Hepatocyte (in vitro differentiated cells): Measurements from ENCODE around the gene ARHGEF18. TPM values are rescaled to one million over a fixed set of nuclear protein-coding genes. Genes with fewer than 3 reads are reported as not detected.

ENCODE experiments used
- DNase-seq: peaks from one replicate; pipeline ENCODE4 v3.0.0-alpha.2; 2016; ENCODE audit warnings: low spot score
- H2AFZ ChIP-seq: fragments of 200-600 bp; sonication (generic); 2 replicates; pipeline ENCODE4 v1.6.0; 2016; ENCODE audit warnings: antibody characterized with exemption, mild to moderate bottlenecking
- H3K27ac ChIP-seq: fragments of 200-600 bp; sonication (generic); 2 replicates; pipeline ENCODE4 v1.5.1; 2016; ENCODE audit warnings: mild to moderate bottlenecking
- H3K27me3 ChIP-seq: fragments of 200-600 bp; sonication (generic); 2 replicates; pipeline ENCODE4 v1.6.1; 2016
- H3K36me3 ChIP-seq: fragments of 200-600 bp; sonication (generic); replicated peaks from 2 replicates; pipeline ENCODE4 v1.5.1; 2016; ENCODE audit warnings: low read depth; ENCODE audit not compliant: insufficient read depth
- H3K4me1 ChIP-seq: fragments of 200-600 bp; sonication (generic); 2 replicates; pipeline ENCODE4 v1.5.1; 2016; ENCODE audit warnings: mild to moderate bottlenecking, moderate library complexity; ENCODE audit not compliant: insufficient read depth
- H3K4me2 ChIP-seq: fragments of 200-600 bp; sonication (generic); 2 replicates; pipeline ENCODE4 v1.6.0; 2016
- H3K4me3 ChIP-seq: fragments of 200-600 bp; sonication (generic); 2 replicates; pipeline ENCODE4 v1.5.1; 2016; ENCODE audit warnings: mild to moderate bottlenecking
- H3K79me2 ChIP-seq: fragments of 200-600 bp; sonication (generic); 2 replicates; pipeline ENCODE4 v1.6.0; 2017; ENCODE audit warnings: mild to moderate bottlenecking
- H3K9me2 ChIP-seq: fragments of 200-600 bp; sonication (generic); replicated peaks from 2 replicates; pipeline ENCODE4 v1.6.0; 2017; ENCODE audit warnings: mild to moderate bottlenecking; ENCODE audit not compliant: insufficient read depth
- H3K9me3 ChIP-seq: fragments of 200-600 bp; sonication (generic); 2 replicates; pipeline ENCODE4 v1.5.1; 2016; ENCODE audit warnings: low read depth, mild to moderate bottlenecking
- H4K20me1 ChIP-seq: fragments of 200-600 bp; sonication (generic); 2 replicates; pipeline ENCODE4 v1.6.0; 2016; ENCODE audit warnings: mild to moderate bottlenecking; ENCODE audit not compliant: insufficient read depth, poor library complexity, severe bottlenecking
- EZH2 ChIP-seq: fragments of 200-600 bp; sonication (generic); IDR thresholded peaks from 2 replicates; pipeline ENCODE4 v1.6.1; 2016; ENCODE audit warnings: antibody characterized with exemption, mild to moderate bottlenecking, borderline replicate concordance
- EZH2phosphoT487 ChIP-seq: fragments of 200-600 bp; sonication (generic); IDR thresholded peaks from one replicate; pipeline ENCODE4 v1.6.1; 2018; ENCODE audit warnings: antibody characterized with exemption, mild to moderate bottlenecking, low read depth, moderate library complexity; ENCODE audit not compliant: unreplicated experiment, severe bottlenecking
- WGBS: methylation state at CpG from one replicate; pipeline ENCODE4 v1.1.6; 2016; ENCODE audit warnings: low lambda C conversion rate; ENCODE audit errors: missing lambda C conversion rate; 5-methylcytosine and 5-hydroxymethylcytosine counted together
- polyA plus RNA-seq: library from polyadenylated mRNA; unstranded; fragments of >200 nt; fragmentation: Nextera tagmentation; extraction: Ambion mirVana; gene quantifications from 2 replicates; pipeline ENCODE4 v1.2.1, GENCODE V29; 2016
- total RNA-seq: library from RNA; depleted of rRNA; stranded (reverse); fragments of >200 nt; gene quantifications from 2 replicates; pipeline ENCODE4 v1.2.3, GENCODE V29; 2014
- TF ChIP-seq, protein P1 (sequence below): fragments of 200-600 bp; sonication (generic); IDR thresholded peaks from 2 replicates; pipeline ENCODE4 v1.5.1; 2016; ENCODE audit warnings: antibody characterized with exemption, mild to moderate bottlenecking; ENCODE audit not compliant: poor library complexity

Gene ARHGEF18
- total and polyA plus RNA-seq, 2 experiments from 2014 or later = 36.7 to 50.3 TPM

DNA sequence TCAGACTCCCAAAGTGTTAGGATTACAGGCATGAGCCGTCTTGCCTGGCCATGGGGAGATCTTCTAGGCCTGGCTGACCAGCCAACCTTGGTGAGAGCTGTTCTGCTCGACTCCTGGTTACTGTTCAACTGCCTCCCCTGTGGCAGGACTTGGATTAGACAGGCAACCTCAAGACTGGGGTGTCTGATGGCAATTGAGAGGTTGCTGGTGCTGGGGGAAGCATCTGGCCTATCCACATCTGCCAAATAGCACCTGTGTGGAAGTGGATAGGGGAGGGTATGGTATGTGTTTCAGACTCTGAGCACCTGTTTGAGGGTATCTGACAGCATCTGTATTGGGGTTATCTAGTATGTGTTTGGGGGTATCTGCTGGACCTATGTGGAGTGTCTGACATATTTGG lies 44.7 kb downstream of the ARHGEF18 start:
- H3K27ac ChIP-seq = no peak overlapping the region

DNA sequence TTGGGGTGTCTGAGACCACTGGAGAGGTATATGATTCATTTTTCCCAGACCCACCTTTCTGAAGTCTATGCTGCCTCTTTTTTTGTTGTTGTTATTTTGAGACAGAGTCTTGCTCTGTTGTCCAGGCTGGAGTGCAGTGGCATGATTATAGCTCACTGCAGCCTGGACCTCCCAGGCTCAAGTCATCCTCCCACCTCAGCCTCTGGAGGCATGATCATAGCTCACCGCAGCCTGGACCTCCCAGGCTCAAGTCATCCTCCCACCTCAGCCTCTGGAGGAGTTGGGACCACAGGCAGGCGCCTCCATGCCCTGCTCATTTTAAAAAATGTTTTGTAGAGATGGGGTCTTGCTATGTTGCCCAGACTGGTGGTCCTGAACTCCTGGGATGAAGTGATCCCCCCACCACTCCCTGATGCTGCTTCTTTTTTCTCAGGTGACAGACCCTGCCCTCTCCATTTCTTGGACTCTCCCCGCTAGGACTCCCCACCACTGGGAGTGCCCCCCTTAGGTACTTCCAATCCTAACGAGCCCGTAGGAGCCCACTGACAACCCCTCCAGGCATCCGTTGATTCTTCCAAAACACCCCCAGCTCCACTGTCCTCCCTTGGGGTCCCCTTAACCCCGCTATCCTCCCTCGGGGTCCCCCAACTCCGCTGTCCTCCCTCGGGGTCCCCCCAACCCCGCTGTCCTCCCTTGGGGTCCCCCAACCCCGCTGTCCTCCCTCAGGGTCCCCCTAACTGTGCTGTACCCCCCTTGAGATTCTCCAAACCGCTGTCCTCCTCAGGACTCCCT lies 45.4 kb downstream of the ARHGEF18 start:
- DNase-seq = no peak
- Histone ChIP-seq H3K4me2 (peak overlapping the region; percentile 95), H3K27ac (peak overlapping the region; percentile 52), H3K36me3 (no peaks in the 10 kb centered on the region), H3K4me1 (peaks cover 28% of the 10 kb centered on the region), H4K20me1 (peaks cover 4% of the 10 kb centered on the region), H2AFZ (peak overlapping the region; percentile 72), H3K9me2 (no peaks in the 10 kb centered on the region), H3K4me3 (peak overlapping the region; percentile 97), H3K79me2 (peaks cover 43% of the 10 kb centered on the region), H3K27me3 (no peaks in the 10 kb centered on the region), H3K9me3 (no peaks in the 10 kb centered on the region)
- 52% methylated on average over 5 of the region's 13 CpGs for WGBS
- no peak for TF ChIP-seq EZH2phosphoT487
- TF ChIP-seq EZH2 = no peak
- TF ChIP-seq, protein P1, sequence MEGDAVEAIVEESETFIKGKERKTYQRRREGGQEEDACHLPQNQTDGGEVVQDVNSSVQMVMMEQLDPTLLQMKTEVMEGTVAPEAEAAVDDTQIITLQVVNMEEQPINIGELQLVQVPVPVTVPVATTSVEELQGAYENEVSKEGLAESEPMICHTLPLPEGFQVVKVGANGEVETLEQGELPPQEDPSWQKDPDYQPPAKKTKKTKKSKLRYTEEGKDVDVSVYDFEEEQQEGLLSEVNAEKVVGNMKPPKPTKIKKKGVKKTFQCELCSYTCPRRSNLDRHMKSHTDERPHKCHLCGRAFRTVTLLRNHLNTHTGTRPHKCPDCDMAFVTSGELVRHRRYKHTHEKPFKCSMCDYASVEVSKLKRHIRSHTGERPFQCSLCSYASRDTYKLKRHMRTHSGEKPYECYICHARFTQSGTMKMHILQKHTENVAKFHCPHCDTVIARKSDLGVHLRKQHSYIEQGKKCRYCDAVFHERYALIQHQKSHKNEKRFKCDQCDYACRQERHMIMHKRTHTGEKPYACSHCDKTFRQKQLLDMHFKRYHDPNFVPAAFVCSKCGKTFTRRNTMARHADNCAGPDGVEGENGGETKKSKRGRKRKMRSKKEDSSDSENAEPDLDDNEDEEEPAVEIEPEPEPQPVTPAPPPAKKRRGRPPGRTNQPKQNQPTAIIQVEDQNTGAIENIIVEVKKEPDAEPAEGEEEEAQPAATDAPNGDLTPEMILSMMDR = no peak

More for the DNA sequence above, 44.7 kb downstream of the ARHGEF18 start:
- Histone ChIP-seq H3K79me2 (peaks cover 43% of the 10 kb centered on the region), H3K4me1 (peaks cover 25% of the 10 kb centered on the region), H3K36me3 (no peaks in the 10 kb centered on the region), H3K27me3 (no peaks in the 10 kb centered on the region), H2AFZ (no peak overlapping the region), H3K4me2 (peak overlapping the region; percentile 95), H4K20me1 (peaks cover 4% of the 10 kb centered on the region), H3K9me3 (no peaks in the 10 kb centered on the region), H3K9me2 (no peaks in the 10 kb centered on the region), H3K4me3 (no peak overlapping the region)
- TF ChIP-seq EZH2 = no peak
- TF ChIP-seq, protein P1 = no peak
- 62% methylated on average over 2 of the region's 2 CpGs for WGBS
- no peak for DNase-seq

DNA sequence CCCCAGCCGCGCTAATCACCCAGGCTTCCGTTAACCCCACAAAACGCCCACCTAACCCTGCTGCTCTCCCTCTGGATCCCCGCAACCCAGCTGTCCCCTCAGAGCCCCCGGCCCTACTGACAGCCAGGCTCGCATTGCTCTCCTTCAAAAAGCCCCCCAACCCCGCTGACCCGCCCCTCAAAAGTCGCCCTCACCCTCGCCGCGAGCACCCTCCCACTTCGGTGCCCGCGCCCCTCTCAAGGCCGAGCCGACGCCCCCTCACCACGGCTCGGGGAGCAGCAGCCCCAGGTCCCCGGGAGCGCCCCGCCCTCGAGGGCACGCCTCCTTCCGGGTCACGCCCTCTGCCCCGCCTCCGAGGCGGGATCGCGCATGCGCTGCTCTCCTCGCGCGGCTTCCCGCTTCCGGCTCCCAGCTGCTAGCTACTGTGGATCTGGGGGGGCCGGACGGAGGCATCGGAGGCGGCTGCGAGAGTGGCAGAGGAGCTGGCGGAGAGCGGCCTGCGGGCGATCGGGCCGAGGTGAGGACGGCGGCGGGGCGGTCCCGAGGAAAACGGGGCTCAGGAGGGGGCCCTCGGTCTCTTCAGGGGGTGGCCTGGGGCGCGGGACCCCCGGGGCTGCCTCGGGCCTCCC lies 46.1 kb downstream of the ARHGEF18 start:
- TF ChIP-seq, protein P1 = peak; percentile 7
- TF ChIP-seq EZH2 = no peak
- H3K9me2 ChIP-seq = no peaks in the 10 kb centered on the region
- H3K27ac ChIP-seq = peak overlapping the region; percentile 95
- no peaks in the 10 kb centered on the region for H3K27me3 ChIP-seq
- H3K36me3 ChIP-seq = no peaks in the 10 kb centered on the region
- WGBS = 2% methylated on average over 42 of the region's 61 CpGs
- H3K4me2 ChIP-seq = peak overlapping the region; percentile 95
- H3K4me3 ChIP-seq = peak overlapping the region; percentile 97
- H3K79me2 ChIP-seq = peaks cover 49% of the 10 kb centered on the region
- peak overlapping the region; percentile 72 for H2AFZ ChIP-seq
- peaks cover 4% of the 10 kb centered on the region for H4K20me1 ChIP-seq
- DNase-seq = peak; percentile 96
- H3K9me3 ChIP-seq = no peaks in the 10 kb centered on the region
- peaks cover 28% of the 10 kb centered on the region for H3K4me1 ChIP-seq
